Stomach (tissue), 4 donors: Measurements from ENCODE around the gene MEGF6.

ENCODE experiments used
- POLR2A ChIP-seq, 4 donors: fragments of 450-650 bp; IDR thresholded peaks; one replicate each; pipeline ENCODE4 v1.6.1; 2016; ENCODE audit warnings: antibody characterized with exemption in 4 of 4, control low read depth in 2 of 4, mild to moderate bottlenecking in 1 of 4, moderate library complexity in 1 of 4
- POLR2AphosphoS5 ChIP-seq, 3 donors: sonication (generic); formaldehyde crosslinking; IDR thresholded peaks; one replicate each; pipeline ENCODE4 v1.6.1; 2016; ENCODE audit warnings: antibody characterized with exemption in 3 of 3
- TF ChIP-seq, protein P1 (sequence below), 7 experiments: fragments of 450-650 bp in 4 of 7; fragments of 200-600 bp in 3 of 7; sonication (generic) in 3 of 7; IDR thresholded peaks; one replicate each; pipeline ENCODE4 v1.5.1; 2016 to 2019; ENCODE audit warnings: antibody characterized with exemption in 7 of 7, control low read depth in 2 of 7, mild to moderate bottlenecking in 1 of 7

DNA sequence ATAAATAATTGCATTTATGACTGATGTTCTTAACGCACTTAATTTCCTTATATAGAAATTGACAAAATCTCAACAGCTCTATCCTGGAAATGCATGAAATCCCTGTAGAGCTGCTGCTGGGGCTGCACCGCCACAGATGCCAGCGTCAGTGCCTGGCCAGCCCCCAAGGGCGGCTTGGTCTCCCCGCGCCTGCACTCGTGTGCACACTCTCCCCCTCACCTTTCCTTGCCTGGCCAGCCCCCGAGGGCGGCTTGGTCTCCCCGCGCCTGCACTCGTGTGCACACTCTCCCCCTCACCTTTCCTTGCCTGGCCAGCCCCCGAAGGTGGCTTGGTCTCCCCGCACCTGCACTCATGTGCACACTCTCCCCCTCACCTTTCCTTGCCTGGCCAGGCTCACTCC lies 24.8 kb upstream of the MEGF6 start:
- TF ChIP-seq, protein P1, sequence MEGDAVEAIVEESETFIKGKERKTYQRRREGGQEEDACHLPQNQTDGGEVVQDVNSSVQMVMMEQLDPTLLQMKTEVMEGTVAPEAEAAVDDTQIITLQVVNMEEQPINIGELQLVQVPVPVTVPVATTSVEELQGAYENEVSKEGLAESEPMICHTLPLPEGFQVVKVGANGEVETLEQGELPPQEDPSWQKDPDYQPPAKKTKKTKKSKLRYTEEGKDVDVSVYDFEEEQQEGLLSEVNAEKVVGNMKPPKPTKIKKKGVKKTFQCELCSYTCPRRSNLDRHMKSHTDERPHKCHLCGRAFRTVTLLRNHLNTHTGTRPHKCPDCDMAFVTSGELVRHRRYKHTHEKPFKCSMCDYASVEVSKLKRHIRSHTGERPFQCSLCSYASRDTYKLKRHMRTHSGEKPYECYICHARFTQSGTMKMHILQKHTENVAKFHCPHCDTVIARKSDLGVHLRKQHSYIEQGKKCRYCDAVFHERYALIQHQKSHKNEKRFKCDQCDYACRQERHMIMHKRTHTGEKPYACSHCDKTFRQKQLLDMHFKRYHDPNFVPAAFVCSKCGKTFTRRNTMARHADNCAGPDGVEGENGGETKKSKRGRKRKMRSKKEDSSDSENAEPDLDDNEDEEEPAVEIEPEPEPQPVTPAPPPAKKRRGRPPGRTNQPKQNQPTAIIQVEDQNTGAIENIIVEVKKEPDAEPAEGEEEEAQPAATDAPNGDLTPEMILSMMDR (IDR thresholded peaks at IDR 0.05) = no peak
- TF ChIP-seq POLR2A (IDR thresholded peaks at IDR 0.05) = no peak
- TF ChIP-seq POLR2AphosphoS5 (IDR thresholded peaks at IDR 0.05) = no peak
